Stimulated activated CD8-positive, alpha-beta memory T cell treated with anti-CD3 and anti-CD28 coated beads, Interleukin-2, amount 100 ng/mL, for 1 hour (primary cell): ENCODE data around the gene COL13A1.

Experiments used
- DNase-seq, 2 donors: peaks; one replicate each; pipeline ENCODE4 v3.0.0-alpha.2; 2020; ENCODE audit warnings: low read depth in 2 of 2

Gene COL13A1

DNA sequence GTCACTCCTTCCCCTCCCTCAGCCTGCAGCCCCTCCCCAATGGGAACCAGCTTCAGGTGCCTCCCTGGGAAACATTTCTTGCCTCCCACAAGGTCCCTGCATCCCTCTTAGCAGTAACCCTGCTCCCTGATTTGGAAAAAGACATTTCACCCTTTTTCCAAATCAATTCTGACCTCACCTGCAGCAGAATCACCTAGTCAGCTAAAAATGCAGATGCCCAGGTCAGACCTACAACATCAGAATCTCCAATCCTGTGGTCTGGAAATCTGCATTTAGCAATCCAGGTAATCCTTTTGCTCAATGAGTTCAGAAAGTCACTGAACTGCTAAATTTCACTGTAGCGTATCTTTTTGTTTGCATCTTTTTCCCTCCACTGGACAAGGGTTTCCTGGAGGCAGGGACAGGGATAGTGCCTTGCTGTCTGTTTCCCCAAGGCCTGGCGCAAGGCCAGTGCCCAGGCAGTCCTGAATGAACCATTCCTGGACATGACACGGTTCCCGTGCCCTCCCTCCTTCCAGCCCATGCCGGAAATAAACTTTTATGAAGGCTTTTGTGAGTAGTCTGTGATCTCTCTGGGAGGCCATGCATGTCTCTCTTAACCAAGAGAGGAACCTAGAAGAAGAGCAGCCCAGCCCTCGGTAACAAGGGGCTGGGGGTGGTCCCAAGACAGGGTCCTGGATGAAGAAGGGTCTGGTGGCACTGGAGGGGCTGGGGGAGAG lies 44.0 kb downstream of the COL13A1 start:
- no peak for DNase-seq

DNA sequence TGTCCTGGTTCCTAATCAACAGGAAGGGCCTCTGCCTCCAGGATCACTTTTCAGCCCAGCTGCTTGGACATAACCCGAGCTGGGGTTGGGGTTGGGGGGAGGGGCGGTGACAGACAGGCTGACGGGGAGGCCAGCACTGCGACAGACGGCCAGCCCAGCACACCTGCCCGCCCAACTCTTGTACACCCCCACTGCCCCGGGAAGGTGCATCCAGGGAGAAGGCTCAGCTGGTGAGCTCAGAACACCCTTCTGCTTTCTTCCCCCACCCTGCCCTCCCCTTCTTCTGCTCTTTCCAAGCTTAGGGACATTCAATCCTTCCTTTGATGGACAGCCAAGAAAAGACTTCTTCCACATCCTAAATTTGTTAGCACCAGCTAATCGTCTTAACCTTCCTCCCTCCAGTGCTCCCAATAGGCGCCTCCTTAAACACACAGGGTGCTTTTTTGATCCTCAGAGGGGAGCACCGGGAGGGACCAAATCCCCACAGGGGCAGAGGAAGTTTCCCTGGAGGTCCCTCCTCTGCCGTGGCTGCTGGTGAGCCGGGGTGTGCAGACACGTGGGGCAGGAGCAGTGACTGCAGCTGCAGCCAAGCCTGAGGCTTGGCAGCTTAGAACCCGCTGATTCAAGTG lies 44.7 kb downstream of the COL13A1 start:
- no peak for DNase-seq

DNA sequence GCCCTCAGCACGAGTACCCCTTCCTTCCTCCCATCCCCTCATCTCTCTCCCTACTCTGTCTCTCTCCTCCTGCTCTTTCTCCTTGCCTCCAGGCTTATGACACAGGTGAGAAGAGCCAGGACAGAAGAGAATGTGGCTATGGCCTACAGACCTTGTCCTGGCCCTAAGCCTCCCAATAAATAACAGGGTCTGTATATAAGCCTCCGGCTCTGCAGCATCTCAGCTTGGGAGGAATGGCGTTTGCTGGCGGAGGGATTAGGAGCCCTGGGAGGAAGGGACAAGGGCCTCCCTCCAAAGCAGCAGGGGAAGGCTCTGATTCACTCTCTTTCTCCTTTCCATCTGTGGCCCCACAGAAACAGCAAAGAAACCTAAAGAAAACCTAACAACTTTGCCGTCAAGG lies 45.8 kb downstream of the COL13A1 start:
- no peak for DNase-seq

DNA sequence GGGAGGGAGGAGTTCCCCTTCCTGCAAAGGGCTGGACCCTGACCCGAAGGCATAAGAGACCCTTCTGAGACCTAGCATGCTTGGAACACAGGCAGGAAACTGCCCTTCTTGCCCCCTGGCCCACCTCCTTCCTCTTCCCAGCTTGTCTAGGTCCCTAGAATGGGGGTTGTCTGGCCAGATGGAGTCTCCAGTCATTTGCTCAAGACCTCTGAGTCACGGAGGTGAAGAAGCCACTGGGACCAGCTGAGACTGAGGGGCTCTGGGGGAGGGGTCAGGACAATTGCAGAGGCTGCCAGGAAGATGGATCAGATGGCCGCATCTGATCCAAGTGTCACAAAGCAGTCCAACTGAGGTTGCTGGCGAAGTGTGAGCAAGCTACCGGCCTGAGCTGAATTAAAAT lies 46.2 kb downstream of the COL13A1 start:
- no peak for DNase-seq

DNA sequence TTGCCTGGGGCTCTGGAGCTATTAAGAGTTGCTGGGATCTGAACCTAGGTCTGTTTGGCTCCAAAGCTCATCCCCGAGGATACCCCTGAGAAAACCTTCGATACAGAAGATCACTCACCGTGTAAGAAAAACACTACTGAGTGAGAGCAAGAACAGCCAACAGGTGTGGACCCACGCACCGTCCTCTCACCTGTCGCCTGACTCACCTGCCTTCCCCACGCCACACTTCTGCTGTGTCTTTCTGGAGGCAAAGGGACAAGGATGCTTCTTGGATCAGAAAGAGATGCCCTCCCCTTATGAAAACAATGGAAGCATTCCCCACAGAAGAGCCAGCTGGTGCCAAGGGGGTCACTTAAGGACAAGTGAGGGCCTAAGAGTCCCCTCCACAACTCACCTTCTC lies 46.7 kb downstream of the COL13A1 start:
- no peak for DNase-seq

DNA sequence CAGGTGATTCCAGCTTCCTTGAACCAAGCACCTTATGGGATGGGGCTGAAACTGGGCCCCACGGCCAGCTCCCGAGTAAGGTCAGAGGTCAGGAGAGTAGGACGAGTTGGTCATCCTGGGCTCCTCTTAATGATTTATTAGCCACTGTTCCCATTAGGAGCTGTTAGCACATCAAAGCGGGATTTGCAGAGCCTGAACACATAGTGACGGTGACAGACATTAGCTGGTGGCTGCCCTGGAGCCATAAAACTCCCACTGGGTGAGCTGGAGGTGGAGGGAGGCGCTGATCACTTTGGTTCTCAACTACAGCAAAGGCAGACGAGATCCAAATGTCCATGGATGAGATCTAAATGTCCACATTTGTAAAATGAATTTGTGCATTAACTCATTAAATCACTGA lies 48.1 kb downstream of the COL13A1 start:
- no peak for DNase-seq

DNA sequence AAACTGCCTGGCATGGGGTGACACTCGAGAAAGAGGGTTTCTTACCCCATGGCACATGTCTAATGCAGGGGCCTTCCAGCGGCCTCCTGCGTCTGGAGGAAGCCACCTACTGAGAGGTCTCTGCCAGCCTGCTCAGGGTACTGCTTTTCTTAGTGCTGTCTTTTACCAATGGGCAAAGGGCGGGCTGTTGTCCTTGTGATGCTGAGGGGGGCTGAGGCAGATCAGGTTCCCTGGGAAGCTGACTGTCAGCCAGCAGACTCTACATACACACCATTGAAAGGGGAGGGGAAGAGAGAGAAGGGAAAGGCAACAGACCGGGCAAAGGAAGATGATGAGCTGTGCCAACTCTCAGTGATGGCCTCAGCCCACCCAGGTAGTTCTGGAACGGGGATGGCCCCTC lies 48.7 kb downstream of the COL13A1 start:
- no peak for DNase-seq

DNA sequence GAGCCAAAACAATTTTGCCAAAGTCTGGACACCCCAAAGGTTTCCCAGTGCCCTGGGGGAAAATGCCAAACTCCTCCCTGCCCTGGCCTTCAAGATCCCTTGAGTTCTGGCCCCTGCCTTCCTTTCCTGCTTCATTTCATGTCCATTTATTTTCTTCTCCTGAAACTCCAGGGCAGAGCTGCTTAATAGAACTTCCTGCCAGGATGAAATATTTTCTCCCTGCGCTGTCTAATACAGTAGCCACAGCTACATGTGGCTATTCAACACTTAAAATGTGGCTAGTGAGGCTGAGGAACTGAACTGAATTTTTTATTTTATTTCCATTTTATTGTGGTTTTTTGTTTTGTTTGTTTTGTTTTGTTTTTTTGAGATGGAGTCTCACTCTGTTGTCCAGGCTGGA lies 49.6 kb downstream of the COL13A1 start:
- DNase-seq, result no peak

DNA sequence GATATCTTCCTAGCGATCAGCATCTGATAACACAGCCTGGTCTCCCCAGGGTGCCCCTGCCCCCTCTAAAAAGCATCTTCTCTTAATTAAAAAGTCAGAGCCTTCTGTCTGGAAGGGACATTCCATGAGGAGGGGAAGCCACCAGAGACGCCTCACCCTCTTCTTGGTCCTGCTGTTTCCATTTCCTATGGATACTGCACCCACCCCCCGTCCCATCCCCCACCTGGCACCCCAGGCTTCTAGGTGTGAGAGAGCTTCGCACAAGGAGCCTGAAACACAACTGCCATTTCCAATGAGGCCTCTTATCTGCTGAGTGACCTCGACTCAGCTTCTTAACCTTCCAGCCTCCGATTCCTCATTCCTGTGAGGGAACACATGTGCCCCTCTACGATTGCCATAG lies 51.4 kb downstream of the COL13A1 start:
- DNase-seq, result no peak

DNA sequence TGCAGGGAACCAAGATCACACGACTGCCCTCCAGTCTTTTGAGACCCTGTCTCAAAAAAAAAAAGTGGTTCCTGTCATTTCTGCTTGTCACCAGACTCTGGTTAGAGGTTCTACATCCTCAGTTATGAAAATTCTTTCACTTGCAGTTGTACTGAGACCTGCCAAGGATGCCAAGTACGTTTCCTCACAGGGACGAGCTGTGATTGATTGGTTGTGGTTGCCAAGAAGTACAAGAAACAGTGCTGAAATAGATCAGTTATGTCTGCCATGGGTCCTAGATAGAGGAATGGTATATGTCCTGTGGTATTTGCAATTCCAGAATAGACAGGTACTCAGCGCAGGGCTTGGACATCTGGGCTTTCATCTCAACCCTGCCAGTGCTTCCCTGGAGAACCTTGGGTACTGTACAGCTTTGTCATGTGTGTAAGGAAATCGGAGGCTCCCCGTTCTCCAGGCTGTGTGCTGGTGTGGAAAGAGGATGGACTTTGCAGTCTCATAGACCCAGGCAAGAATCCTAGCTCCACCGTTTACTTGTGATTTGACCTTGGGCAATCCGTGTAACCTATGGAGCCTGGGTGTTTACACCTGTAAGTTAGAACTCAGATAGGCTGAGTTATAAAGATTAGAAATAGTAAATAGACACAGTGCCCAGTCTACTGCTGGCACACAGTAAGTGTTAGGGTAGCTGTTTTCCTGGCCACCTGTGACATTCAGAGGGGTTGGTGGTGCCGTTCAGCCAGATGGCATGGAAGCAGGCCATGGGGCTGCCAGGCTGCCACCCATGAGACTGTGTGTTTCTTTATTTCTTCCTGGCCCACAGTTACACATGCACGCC lies 53.0 kb downstream of the COL13A1 start:
- no peak for DNase-seq

DNA sequence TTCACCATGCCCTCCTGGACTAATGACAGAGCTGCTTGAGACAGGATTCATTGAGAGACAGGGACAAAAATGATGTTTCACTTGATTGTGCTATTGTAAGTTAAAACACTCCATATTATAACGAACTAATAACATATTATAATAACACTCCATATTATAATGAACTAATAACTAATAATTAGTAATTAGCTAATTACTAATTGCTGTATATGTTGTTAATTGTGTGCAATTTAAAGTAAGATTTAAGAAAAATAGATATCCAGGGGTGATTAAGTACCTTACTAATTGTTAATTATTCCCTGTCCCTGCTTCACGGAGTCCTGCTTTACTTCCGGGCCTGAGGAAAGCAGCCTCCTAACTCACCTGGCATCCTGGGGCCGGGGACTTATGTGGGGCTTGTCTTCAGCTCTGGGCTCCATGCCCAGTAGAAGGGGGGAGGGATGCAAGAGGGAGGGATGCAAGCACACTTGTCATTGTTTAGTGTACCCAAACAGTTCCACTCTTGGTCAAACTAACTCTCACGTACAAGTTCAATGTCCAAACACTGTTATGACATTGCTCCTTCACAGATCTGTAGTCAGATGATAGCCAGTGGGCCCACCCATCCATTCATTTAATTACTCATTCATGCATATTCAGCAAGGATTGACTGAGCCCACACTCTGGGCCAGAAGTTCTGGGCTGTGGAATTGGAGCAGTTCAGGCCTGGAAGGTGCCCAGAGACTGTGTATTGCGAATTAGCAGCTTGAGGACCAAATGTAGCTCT lies 53.8 kb downstream of the COL13A1 start:
- DNase-seq, result no peak

DNA sequence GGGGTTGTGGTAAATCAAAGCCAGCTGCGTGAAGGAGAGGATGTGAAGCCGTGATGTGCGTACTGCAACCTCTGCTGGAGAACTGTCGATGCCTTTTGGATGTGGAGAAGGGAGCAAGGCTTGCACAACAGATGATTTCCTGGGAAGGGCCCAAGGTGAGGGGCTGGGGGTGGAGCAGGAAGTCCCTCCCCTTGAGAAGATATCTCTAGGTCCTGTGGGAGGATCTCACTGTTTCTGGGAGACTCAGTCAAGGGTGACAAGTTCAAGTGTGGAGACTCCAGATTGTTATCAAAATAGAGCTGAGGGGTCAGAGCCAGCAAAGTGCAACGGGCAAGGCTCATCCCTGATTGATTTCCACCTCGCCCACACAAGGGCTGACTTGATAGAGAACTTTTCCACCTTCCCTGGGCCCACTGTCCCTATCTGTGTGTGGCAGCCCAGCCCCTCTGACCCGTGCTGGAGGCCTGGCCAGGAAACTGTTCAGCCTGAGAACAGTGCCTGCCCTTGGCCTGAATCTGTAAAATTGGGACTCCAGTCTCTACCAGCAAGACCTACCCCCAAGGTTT lies 55.0 kb downstream of the COL13A1 start:
- DNase-seq, result no peak

DNA sequence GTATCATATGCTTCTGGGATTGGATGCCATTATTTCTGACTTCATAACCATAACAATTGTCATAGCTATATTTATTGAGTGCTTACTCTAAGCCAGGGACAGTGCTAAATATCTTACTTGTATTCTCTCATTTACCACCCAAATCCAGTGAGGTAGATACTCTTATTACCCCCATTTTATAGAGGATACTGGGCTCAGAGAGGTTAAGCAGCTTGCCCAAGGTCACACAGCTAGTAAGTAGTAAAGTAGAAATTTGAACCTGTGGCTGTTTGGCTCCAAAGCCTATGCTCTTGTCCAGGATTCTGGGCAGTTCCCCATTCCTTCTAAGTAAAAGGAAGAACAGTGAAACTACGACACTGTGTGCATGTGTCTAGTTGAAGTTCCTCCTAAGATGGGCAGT lies 56.5 kb downstream of the COL13A1 start:
- DNase-seq, result no peak

DNA sequence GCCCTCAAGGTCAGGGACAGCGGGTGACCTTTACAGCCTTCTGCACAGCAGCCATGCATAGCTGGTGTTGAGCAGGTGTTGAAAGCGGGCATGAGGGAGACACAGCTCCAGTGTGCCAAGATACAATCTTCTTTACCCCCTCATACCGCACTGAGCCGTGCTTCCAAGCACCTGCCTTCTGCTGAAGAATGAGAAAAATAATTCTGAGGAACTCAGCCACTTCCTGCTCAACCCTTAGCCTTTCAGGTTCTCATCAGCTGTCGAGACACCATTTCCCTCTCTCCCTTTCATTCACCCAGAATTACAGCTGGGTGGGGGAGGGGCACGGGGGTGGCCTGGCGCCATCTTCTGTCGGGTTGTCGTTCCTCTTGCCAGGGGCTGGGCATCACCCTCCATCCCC lies 58.6 kb downstream of the COL13A1 start:
- DNase-seq, result no peak

DNA sequence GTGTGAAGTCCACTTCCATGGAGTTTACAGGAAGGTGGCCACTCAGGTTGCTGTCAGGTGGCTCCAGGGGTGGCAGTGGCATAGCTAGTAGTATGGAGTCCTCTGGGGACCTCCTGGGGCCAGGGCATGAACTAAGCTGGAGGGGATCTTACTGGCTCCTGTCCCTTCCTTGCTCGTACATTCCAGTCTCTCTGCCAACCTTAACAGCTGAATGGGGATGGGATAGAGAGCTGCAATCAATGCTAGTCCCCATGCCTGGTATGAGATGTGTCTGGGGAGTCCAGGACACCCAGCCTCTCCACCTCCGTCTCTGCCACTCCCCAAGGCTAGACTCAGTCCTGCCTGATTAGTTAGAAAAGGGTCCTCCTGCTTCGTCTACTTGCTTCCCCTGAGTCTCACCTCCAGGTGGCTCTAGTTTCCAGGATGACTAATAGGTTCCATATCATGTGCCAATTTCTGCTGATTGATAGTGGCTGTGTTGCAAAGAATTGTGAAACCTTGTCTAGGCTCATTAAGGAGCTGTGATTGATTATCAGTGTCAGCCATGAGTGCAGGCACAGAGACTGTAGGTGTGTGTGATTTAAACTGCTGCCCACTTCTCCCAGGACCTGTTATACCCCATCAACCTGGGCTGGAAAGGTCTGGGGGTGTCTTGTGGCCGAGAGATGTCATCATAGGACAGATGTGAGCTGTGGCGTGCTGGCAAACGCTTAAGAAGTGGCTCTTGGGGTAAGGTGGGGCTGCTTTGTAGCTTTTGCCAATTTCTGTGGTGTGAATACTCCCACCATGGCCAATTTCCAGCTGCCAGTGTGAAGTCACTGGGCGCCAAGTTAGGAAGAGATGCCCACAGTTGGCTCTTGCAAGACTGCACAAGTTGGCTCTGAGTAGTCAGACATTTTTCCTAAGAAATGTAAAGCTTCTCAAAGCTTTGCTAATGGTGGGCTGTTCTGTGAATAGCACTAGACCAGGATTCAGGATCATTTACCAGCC lies 59.8 kb downstream of the COL13A1 start:
- DNase-seq, result no peak

DNA sequence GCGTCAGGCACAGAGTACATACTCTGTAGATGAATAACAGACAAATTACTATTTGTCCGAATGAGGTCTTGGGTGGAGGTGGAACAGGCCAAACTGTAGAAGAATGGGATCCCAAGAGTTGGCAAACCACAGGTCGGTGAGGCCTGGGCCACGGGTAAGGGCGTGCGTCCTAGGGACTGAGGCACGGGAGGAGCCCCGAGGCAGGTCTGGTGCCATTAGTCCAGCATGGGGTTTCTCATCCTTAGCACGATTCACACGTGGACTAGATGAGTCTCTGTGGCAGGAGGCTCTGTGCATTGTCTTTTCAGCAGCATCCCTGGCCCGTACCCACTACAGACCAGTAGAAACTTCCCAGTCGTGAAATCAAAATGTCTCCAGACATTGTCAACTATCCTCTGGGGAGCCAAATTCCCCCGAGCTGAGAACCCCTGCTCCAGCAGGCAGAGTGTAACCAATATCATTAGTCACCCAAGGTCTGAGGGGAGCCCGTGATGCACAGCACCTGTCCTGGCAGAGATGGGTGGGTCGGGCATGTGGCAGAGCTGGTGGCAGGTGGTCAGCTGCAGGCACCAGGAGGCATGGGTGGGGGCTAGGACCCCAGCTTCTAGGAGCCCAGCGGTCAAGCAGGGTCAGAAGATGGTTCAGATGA lies 61.3 kb downstream of the COL13A1 start:
- no peak for DNase-seq

DNA sequence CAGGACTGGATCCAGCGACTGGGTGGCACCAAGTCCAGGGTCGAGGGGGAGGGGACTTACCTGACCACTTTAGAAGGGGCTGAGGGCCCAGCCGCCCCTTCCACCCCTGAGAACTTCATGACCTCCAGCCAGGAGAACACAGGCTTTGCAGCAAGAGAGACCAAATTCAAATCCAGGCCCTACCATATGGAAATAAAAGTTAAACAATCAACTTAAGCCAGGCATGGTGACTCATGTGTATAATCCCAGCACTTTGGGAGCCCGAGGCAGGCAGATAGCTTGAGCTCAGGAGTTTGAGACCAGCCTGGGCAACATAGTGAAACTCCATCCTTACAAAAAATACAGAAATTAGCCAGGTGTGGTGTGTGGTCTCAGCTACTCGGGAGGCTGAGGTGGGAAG lies 61.9 kb downstream of the COL13A1 start:
- no peak for DNase-seq

DNA sequence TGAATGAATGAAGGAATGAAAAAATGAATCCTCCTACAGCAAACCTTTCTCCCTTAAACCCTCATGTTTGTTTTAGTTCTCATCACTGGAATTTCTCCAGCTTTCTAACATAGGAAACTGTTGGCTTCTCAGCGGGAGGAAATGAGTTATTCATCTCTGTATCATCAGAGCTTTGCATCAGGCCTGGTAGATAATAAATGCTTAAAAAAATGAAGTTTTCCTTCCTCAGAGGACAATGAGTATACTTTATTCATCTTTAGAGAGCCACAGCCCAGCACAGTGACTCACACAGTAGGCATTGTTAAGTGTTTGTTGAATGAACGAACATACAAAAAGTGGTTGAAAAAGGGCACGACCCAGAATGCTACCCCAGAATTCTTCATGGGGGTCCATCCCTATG lies 62.6 kb downstream of the COL13A1 start:
- DNase-seq, result no peak

DNA sequence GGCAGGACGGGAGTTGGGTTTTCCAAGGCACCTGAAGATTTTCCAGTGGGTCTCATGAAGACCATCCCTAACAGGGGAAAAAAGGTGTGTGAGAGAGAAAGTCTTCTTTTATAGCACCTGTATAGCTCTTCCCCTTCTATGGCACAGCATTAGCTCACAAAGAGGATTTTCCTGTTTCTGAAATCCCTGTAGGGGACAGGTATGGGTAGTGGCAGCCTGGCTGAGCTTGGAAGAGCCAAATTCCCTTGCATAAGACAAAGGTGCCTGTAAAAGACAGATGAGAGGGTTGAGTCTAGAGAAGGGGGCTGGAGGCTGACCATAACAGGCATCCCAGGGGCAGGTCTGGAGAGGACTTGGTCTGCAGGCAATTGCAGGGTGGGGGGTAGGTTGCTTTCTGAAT lies 63.7 kb downstream of the COL13A1 start:
- DNase-seq, result no peak

DNA sequence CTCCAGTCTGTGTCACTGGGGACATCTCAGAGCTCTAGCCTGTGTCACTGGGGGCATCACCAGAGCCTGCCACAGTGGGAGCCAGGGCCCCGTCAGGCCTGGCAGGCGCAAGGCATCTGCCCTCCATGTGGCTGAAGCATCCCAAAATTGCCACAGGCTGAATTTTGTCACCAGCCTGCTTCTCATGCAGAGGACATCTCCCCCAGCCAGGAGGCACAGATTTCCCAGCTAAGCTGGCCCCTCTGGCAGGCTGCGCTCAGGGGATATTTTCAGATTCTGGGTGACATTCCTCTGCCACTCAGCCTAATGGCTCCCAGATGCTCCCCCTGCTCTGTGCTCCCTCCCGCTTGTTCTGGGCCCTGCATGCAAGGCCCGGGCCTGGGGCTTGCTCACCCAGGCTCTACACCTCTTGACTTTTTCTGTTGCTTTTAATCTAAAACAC lies 64.6 kb downstream of the COL13A1 start:
- no peak for DNase-seq
